ENCODE data around the gene MUSK. TPM values are rescaled to one million over a fixed set of nuclear protein-coding genes. Genes with fewer than 3 reads are reported as not detected.

The MUSK gene
- total RNA-seq, 1 experiment from 2014 or later, result not detected

GRCh38 chr9:110802416-110803035 is 133.9 kb downstream of the MUSK start:
- TF ChIP-seq TCF7L2 (IDR thresholded peaks at IDR 0.05; ENCODE audit: low read depth, low read length), result no peak
- TF ChIP-seq CTCF (IDR thresholded peaks at IDR 0.05), result no peak
- no peak for TF ChIP-seq SIN3A (IDR thresholded peaks at IDR 0.05; ENCODE audit: borderline replicate concordance, insufficient read depth, low read depth, low read length)
- TF ChIP-seq REST (IDR thresholded peaks at IDR 0.05; ENCODE audit: insufficient read depth in 1 of 2, low read depth in 2 of 2, low read length in 1 of 2), result no peak
- no peak for TF ChIP-seq POLR2AphosphoS5 (IDR thresholded peaks at IDR 0.05; ENCODE audit: low read depth, low read length)
- ChIA-PET CTCF (no interaction called here), POLR2A (no interaction called here)
- H3K4me3 ChIP-seq (ENCODE audit: low read depth in 2 of 2, low read length in 2 of 2), result no peak overlapping the region
- BruUV-seq (replicated peaks), result no TSS peak
- H3K4me1 ChIP-seq (ENCODE audit: control insufficient read depth, insufficient read depth, low read length), result no peaks in the 10 kb centered on the region
- H3K9me3 ChIP-seq (ENCODE audit: control insufficient read depth, insufficient read depth, low read depth, low read length), result no peaks in the 10 kb centered on the region
- H3K27me3 ChIP-seq (ENCODE audit: control insufficient read depth, insufficient read depth, low read length), result no peaks in the 10 kb centered on the region
- no peak overlapping the region for H3K27ac ChIP-seq (ENCODE audit: low read length)
- in situ Hi-C loops (cut with HindIII; ENCODE audit: low pct_unique_long_range_greater_than_20kb, low sequenced_read_pairs), result no loop called here
- no peak for ATAC-seq
- DNase-seq (ENCODE audit: low read depth, low spot score), result no peak
- intact Hi-C loops (cut with micrococcal nuclease; ENCODE audit: unreplicated experiment), result no loop called here
- no peaks in the 10 kb centered on the region for H3K36me3 ChIP-seq (ENCODE audit: control insufficient read depth, insufficient read depth, low read length)

DNA sequence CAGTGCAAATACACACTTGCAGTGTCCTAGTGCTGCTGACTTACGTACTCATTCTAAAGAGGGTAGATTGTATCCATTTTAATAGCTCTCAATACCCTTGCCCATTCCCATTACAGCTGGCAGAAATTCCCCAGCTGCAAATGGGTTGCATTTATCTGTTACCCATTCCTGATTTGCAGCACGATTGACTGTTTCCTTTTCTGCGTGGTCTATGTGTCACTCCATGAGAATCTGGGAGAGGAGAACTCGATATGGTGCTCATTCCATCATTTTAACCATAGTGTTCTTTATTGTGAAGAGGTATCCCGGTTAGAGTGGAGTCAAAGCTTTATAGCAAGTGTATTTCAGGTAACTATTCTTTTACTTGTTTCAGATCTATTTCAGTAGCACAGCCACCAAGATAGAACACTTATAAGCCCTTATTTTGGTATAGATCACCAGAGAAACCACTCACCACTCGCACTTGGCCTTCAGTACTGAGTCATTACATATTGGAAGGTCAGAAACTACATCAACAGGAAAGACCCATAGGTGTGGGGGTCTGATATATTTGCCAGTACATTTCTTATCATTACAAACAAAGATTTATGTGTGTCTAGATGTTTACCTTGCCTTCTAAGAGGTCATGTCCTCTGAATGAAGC is 139.5 kb downstream of the MUSK start:
- intact Hi-C loops (cut with micrococcal nuclease; ENCODE audit: unreplicated experiment) (no loop called here), in situ Hi-C loops (cut with HindIII; ENCODE audit: low pct_unique_long_range_greater_than_20kb, low sequenced_read_pairs) (no loop called here)
- no peak for TF ChIP-seq SIN3A (IDR thresholded peaks at IDR 0.05; ENCODE audit: borderline replicate concordance, insufficient read depth, low read depth, low read length)
- no peak for TF ChIP-seq POLR2AphosphoS5 (IDR thresholded peaks at IDR 0.05; ENCODE audit: low read depth, low read length)
- no peak for TF ChIP-seq REST (IDR thresholded peaks at IDR 0.05; ENCODE audit: insufficient read depth in 1 of 2, low read depth in 2 of 2, low read length in 1 of 2)
- no peak for TF ChIP-seq CTCF (IDR thresholded peaks at IDR 0.05)
- no peak for TF ChIP-seq TCF7L2 (IDR thresholded peaks at IDR 0.05; ENCODE audit: low read depth, low read length)
- Histone ChIP-seq H3K27me3 (ENCODE audit: control insufficient read depth, insufficient read depth, low read length) (no peaks in the 10 kb centered on the region), H3K9me3 (ENCODE audit: control insufficient read depth, insufficient read depth, low read depth, low read length) (no peaks in the 10 kb centered on the region), H3K4me3 (ENCODE audit: low read depth in 2 of 2, low read length in 2 of 2) (no peak overlapping the region), H3K4me1 (ENCODE audit: control insufficient read depth, insufficient read depth, low read length) (no peaks in the 10 kb centered on the region), H3K27ac (ENCODE audit: low read length) (no peak overlapping the region), H3K36me3 (ENCODE audit: control insufficient read depth, insufficient read depth, low read length) (no peaks in the 10 kb centered on the region)
- ChIA-PET POLR2A (no interaction called here), CTCF (no interaction called here)
- DNase-seq (ENCODE audit: low read depth, low spot score), result no peak
- no TSS peak for BruUV-seq (replicated peaks)
- ATAC-seq, result no peak

Measured in Panc1 (cell line).